GM12875 (cell line): Measurements from ENCODE around the gene GDI2.

Experiments
- H3K4me3 ChIP-seq: one replicate; pipeline ENCODE4 v1.5.1; 2011; ENCODE audit warnings: low read depth, low read length, control low read depth
- CTCF ChIP-seq: IDR thresholded peaks from 2 replicates; pipeline ENCODE4 v1.5.1; 2011; ENCODE audit warnings: low read depth, mild to moderate bottlenecking, control low read depth, inconsistent platforms, low read length, moderate library complexity, borderline replicate concordance; ENCODE audit not compliant: insufficient read depth

Gene GDI2

GRCh38 chr10:5818894-5819293 lies 5.7 kb upstream of the GDI2 start:
- H3K4me3 ChIP-seq = no peak overlapping the region
- no peak for TF ChIP-seq CTCF

DNA sequence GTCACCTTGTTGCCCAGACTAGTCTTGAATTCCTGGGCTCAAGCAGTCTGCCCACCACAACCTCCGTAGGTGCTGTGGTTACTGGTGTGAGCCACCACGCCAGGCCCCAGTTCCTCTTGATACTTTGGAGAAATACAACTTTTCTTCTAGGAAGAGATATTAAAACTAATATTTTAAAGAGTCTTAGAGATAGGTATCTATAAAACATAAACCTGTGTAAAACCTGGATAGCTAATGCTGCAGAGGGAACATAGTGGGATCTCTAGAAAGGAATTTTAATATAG lies 4.8 kb upstream of the GDI2 start:
- TF ChIP-seq CTCF = no peak
- no peak overlapping the region for H3K4me3 ChIP-seq

DNA sequence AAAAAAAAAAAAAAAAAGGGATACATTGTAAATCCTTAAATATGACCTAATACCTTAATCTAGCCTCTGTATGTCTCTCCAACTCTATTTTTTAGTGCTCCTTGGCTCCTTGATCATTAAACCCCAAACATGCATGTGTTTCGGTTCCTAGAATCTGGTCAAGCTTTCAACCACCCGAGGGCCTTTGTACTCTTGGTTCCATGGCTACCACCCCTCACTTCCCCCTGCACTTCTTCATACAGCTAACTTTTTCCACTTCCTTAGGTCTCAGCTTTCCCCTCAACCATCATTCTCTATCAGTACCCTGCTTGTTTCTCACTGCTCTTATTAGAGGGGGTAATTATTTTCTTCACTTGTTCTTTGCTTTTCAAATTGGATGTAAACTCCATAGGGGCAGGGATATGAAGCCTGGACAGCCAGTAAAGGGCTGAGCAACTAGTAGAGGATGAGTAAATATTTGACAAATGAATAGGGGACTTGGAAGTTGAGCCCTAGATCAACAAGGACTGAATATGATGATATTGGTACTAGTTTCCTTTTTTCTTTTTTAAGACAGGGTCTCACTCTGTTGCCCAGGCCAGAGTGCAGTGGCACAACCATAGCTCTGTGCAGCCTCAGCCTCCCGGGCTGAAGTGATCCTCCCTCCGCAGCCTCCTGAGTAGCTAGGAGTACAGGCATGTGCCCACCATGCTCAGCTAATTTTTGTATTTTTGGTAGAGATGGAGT lies 4.3 kb upstream of the GDI2 start:
- no peak for TF ChIP-seq CTCF
- no peak overlapping the region for H3K4me3 ChIP-seq

DNA sequence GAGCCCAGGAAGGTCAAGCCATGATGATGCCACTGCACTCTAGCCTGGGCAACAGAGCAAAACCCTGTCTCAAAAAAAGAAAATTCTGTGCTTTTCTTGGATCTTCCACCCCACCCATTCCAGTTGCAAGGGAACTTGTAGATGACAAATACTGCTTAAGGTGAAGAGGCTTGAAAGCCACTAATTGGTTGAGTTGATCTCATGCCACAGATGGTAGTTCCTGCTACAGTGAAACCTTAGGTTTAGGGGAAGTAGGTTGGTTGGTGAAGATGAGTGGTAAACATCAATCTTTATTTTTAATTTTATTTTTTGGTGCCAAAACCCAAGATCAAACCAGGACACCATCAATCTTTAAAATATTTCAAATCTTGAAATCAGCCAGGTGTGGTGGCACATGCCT lies 2.9 kb upstream of the GDI2 start:
- no peak overlapping the region for H3K4me3 ChIP-seq
- TF ChIP-seq CTCF = no peak

DNA sequence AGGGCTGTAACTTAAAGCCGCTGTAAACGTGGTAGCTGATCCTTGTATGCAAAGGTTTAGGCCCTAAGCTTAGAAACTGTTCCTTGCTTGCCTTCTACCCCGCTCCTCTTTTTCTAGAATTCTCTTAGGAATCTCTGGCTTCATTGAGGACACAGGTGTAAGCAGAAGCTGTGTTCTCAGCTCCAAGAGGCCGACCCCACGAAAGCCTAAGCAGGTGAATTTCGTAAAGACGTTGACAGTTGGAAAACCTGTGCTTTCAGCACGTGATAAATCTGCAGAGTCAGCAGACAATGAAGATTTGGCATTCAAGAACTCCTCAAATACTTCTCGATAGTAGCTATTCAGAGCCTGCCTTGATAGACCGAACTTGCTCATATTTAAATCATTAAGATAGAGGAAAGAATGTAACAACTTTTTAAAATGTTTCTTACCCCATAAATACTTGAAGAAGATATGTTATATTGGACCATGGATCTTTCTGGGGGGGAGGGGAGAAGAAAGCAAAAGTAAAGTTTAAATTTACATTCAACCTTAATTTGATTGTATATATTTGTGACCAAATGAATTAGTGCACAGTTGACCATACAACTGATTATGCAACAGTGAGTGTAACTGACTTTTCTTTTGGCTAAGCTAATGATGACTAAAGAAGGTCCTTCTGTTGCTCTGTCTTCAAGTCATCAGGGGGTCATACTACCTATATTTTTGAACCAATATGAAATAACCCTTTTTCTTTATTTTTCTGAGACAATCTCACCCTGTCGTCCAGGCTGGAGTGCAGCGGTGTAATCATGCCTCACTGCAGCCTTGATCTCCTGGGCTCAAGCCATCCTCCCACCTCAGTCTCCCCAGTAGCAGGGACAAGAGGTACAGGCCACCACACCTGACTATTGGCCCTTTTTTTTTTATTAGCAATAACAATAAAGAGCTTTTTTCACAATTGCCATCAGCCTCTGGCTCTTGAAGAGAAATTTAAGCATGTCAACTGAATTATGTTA lies 1.2 kb upstream of the GDI2 start:
- H3K4me3 ChIP-seq = peak overlapping the region; percentile 94
- TF ChIP-seq CTCF = no peak

GRCh38 chr10:5813091-5813340 lies 218 bp downstream of the GDI2 start:
- TF ChIP-seq CTCF = no peak
- peak overlapping the region; percentile 94 for H3K4me3 ChIP-seq
